B cell (primary cell): ENCODE measurements around the gene CTDSPL. TPM values are rescaled to one million over a fixed set of nuclear protein-coding genes. Genes with fewer than 3 reads are reported as not detected.

ENCODE experiments used
- ATAC-seq: fragments of 200-7000 bp; cut with Tn5 transposase; one replicate; pipeline ENCODE4 v1.10.0; 2021; ENCODE audit warnings: low read depth, mild to moderate bottlenecking, moderate number of reproducible peaks, moderate library complexity
- CTCF ChIA-PET: fragments of 350-600 bp; sonication (Branson Sonifier 250); formaldehyde crosslinking; loops from one replicate; lab custom pipeline; 2021; ENCODE audit warnings: antibody characterized with exemption, inconsistent platforms; lab: Charles Lee
- POLR2A ChIA-PET: fragments of 350-600 bp; sonication (Branson Sonifier 250); formaldehyde crosslinking; loops from one replicate; lab custom pipeline; 2021; ENCODE audit warnings: antibody characterized with exemption; lab: Charles Lee
- DNase-seq: peaks from one replicate; pipeline ENCODE4 v3.0.0; 2013
- H2AFZ ChIP-seq: 2 replicates; pipeline ENCODE4 v1.6.1; 2012; ENCODE audit warnings: mild to moderate bottlenecking, low read depth, low read length; ENCODE audit not compliant: insufficient read depth, poor library complexity, severe bottlenecking
- H3K27ac ChIP-seq, 2 donors: 1 replicate in 1 of 2; 2 replicates in 1 of 2; pipeline ENCODE4 v1.5.1; 2012 to 2013; ENCODE audit warnings: low read length in 2 of 2, mild to moderate bottlenecking in 2 of 2, moderate library complexity in 1 of 2
- H3K27me3 ChIP-seq, 4 experiments: fragments of 200-600 bp in 1 of 4; sonication (generic) in 1 of 4; replicated peaks in 1 of 4; 1 replicate in 2 of 4; 2 replicates in 2 of 4; pipeline versions ENCODE4 v1.6.1 to v1.7.0; 2013 to 2016; ENCODE audit warnings: low read length in 3 of 4, mild to moderate bottlenecking in 2 of 4, mixed read lengths in 1 of 4, moderate library complexity in 1 of 4; ENCODE audit not compliant: insufficient read depth in 4 of 4, control insufficient read depth in 3 of 4; ENCODE audit errors: control extremely low read depth in 1 of 4
- H3K36me3 ChIP-seq, 2 experiments: replicated peaks in 1 of 2; 1 replicate in 1 of 2; 2 replicates in 1 of 2; pipeline versions ENCODE4 v1.6.1 to v1.7.1; 2013; ENCODE audit warnings: low read length in 1 of 2; ENCODE audit not compliant: insufficient read depth in 2 of 2, control insufficient read depth in 1 of 2; ENCODE audit errors: control extremely low read depth in 1 of 2, extremely low read depth in 1 of 2
- H3K4me1 ChIP-seq, 2 donors: fragments of 200-600 bp in 1 of 2; sonication (generic) in 1 of 2; 1 replicate in 1 of 2; 2 replicates in 1 of 2; pipeline versions ENCODE4 v1.5.1 to v1.6.1; 2013 to 2017; ENCODE audit warnings: low read length in 2 of 2; ENCODE audit not compliant: control insufficient read depth in 2 of 2, insufficient read depth in 2 of 2
- H3K4me2 ChIP-seq: replicated peaks from 2 replicates; pipeline ENCODE3; 2012; ENCODE audit warnings: mild to moderate bottlenecking, low read depth, low read length; ENCODE audit not compliant: poor library complexity, severe bottlenecking
- H3K4me3 ChIP-seq, 5 experiments: fragments of 200-600 bp in 1 of 5; sonication (generic) in 1 of 5; 1 replicate in 3 of 5; 2 replicates in 2 of 5; pipeline versions ENCODE4 v1.5.1 to v1.7.0; 2011 to 2016; ENCODE audit warnings: low read length in 4 of 5, mild to moderate bottlenecking in 4 of 5, low read depth in 2 of 5, control low read depth in 1 of 5, moderate library complexity in 1 of 5; ENCODE audit not compliant: insufficient read depth in 1 of 5; ENCODE audit errors: control extremely low read depth in 1 of 5, extremely low read depth in 1 of 5
- H3K79me2 ChIP-seq: fragments of 200-600 bp; sonication (generic); one replicate; pipeline ENCODE4 v1.6.0; 2016; ENCODE audit warnings: low read length; ENCODE audit not compliant: control insufficient read depth, insufficient read depth
- H3K9ac ChIP-seq: fragments of 200-600 bp; sonication (generic); 2 replicates; pipeline ENCODE4 v1.6.1; 2017; ENCODE audit warnings: mild to moderate bottlenecking, low read length, moderate library complexity
- H3K9me3 ChIP-seq, 3 donors: one replicate each; pipeline versions ENCODE4 v1.6.1 to v1.7.1; 2013; ENCODE audit warnings: low read length in 2 of 3; ENCODE audit not compliant: control insufficient read depth in 2 of 3, insufficient read depth in 1 of 3; ENCODE audit errors: control extremely low read depth in 1 of 3
- H4K20me1 ChIP-seq: 2 replicates; pipeline ENCODE4 v1.6.0; 2012; ENCODE audit warnings: mild to moderate bottlenecking, low read length; ENCODE audit not compliant: insufficient read depth, control insufficient read depth, poor library complexity, severe bottlenecking
- H3K27ac Mint-ChIP-seq: one replicate; pipeline ENCODE4 v1.8.0; 2021; ENCODE audit warnings: mixed read lengths
- H3K27me3 Mint-ChIP-seq: one replicate; pipeline ENCODE4 v1.8.0; 2021; ENCODE audit warnings: mixed read lengths
- H3K4me1 Mint-ChIP-seq: one replicate; pipeline ENCODE4 v1.8.0; 2021; ENCODE audit warnings: mixed read lengths
- H3K4me3 Mint-ChIP-seq: one replicate; pipeline ENCODE4 v1.8.0; 2021; ENCODE audit warnings: mixed read lengths
- H3K9me3 Mint-ChIP-seq: one replicate; pipeline ENCODE4 v1.8.0; 2022; ENCODE audit warnings: mixed read lengths; ENCODE audit not compliant: insufficient read depth
- EZH2 ChIP-seq: IDR thresholded peaks from 2 replicates; pipeline ENCODE4 v1.6.1; 2012; ENCODE audit warnings: borderline replicate concordance, low read depth, mild to moderate bottlenecking, moderate library complexity, low read length; ENCODE audit not compliant: insufficient read depth, poor library complexity, severe bottlenecking
- WGBS: methylation state at CpG from one replicate; pipeline ENCODE4 v1.1.5; 2013; ENCODE audit warnings: missing lambda C conversion rate; ENCODE audit not compliant: insufficient coverage; 5-methylcytosine and 5-hydroxymethylcytosine counted together
- intact Hi-C: fragments of 100-400 bp; cut with micrococcal nuclease; formaldehyde crosslinking; loops from one replicate; pipeline ENCODE4 v1.10.0; 2022
- polyA plus RNA-seq: library from polyadenylated mRNA; depleted of rRNA; stranded (reverse); fragments of >200 nt; gene quantifications from 2 replicates; pipeline ENCODE4 v1.2.3, GENCODE V29; 2012
- total RNA-seq, 2 donors: library from RNA; stranded (reverse); fragments of 120-200 nt in 1 of 2; gene quantifications; 1 replicate in 1 of 2; 2 replicates in 1 of 2; pipeline versions ENCODE4 v1.2.3 to v1.2.4, GENCODE V29; 2013 to 2022
- TF ChIP-seq, protein P1 (sequence below): fragments of 200-600 bp; IDR thresholded peaks from one replicate; pipeline ENCODE4 v1.8.0; 2022; ENCODE audit warnings: antibody characterized with exemption, mild to moderate bottlenecking

CTDSPL gene
- total and polyA plus RNA-seq, 2 donors (not counting 1 experiment from before 2014, with no cell fraction given) = not detected

DNA sequence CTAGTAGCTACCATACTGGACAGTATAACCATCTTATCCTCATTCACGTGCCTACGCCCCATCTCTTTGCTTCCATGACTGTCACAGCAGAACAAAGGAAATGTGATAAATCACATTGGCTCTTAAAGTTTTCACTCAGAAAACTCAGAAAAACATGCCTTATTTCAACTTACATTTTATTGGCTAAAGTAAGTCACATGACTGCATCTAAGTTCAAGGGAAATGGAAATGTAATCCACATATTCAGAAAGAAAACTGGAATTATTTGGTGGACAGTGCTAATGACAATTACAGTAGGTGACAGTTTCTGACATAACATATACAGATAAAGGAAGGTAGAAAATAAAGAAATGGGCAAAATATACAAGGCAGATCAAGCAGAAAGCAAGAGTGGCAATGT is 91.5 kb downstream of the CTDSPL start:
- Histone ChIP-seq H4K20me1 (no peaks in the 10 kb centered on the region), H2AFZ (no peak overlapping the region), H3K27me3 (no peaks in the 10 kb centered on the region), H3K9ac (no peak overlapping the region), H3K9me3 (no peaks in the 10 kb centered on the region), H3K27ac (no peak overlapping the region), H3K4me1 (peaks cover 15 to 19% of the 10 kb centered on the region in 2 donors), H3K79me2 (no peaks in the 10 kb centered on the region), H3K36me3 (no peaks in the 10 kb centered on the region), H3K4me3 (no peak overlapping the region), H3K4me2 (no peak overlapping the region)
- Mint-ChIP-seq H3K9me3 (no peaks in the 10 kb centered on the region), H3K4me1 (peaks cover 18% of the 10 kb centered on the region), H3K27me3 (no peaks in the 10 kb centered on the region), H3K4me3 (no peak overlapping the region), H3K27ac (no peak overlapping the region)
- ATAC-seq = no peak
- DNase-seq = no peak
- ChIA-PET POLR2A (no interaction called here), CTCF (interaction anchor here (1.7 kb wide), 1 partner anchor 13 kb away, joined by 5 read pairs; no protein-coding TSS in a partner anchor)
- TF ChIP-seq EZH2 = no peak
- TF ChIP-seq, protein P1, sequence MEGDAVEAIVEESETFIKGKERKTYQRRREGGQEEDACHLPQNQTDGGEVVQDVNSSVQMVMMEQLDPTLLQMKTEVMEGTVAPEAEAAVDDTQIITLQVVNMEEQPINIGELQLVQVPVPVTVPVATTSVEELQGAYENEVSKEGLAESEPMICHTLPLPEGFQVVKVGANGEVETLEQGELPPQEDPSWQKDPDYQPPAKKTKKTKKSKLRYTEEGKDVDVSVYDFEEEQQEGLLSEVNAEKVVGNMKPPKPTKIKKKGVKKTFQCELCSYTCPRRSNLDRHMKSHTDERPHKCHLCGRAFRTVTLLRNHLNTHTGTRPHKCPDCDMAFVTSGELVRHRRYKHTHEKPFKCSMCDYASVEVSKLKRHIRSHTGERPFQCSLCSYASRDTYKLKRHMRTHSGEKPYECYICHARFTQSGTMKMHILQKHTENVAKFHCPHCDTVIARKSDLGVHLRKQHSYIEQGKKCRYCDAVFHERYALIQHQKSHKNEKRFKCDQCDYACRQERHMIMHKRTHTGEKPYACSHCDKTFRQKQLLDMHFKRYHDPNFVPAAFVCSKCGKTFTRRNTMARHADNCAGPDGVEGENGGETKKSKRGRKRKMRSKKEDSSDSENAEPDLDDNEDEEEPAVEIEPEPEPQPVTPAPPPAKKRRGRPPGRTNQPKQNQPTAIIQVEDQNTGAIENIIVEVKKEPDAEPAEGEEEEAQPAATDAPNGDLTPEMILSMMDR = no peak
- WGBS = 100% methylated on average over 1 of the region's 2 CpGs
- intact Hi-C loops = no loop called here

DNA sequence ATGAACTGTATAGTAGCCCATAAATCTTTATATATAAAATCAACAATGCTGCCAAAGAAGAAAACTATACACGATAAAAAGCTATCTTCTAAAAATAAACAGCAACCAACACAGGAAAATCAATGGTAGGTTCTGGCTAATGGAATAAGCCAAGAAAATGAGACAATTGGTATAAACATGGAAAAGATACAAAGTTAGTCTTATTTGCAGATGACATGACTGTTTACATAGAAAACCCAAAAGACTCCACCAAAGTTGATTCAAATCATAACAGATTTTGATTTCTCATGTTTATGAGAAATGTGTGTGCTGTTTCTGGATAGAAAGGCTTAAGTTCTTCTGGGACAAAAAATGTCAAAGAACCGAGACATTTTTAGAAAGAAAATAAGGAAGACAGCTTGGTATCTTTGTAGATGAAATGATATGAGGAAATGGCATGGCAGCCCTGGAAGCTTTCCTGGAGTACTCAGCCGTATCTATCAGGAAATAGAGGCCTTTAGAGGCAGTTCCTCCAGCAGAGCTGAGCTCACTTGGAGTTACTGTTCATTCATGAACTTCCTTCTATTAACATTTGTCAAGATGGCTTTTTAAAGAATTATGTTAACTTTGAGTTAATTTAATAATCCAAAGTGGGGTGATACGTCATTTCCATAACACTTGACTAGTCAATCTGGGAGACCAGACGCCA is 92.2 kb downstream of the CTDSPL start:
- no peaks in the 10 kb centered on the region for H3K27me3 Mint-ChIP-seq
- DNase-seq = no peak
- no peaks in the 10 kb centered on the region for H3K9me3 ChIP-seq
- no peak overlapping the region for H3K4me2 ChIP-seq
- POLR2A ChIA-PET = no interaction called here
- no peak overlapping the region for H3K27ac ChIP-seq
- TF ChIP-seq, protein P1 = no peak
- TF ChIP-seq EZH2 = no peak
- H3K36me3 ChIP-seq = no peaks in the 10 kb centered on the region
- H3K9me3 Mint-ChIP-seq = no peaks in the 10 kb centered on the region
- intact Hi-C loops = no loop called here
- no peak overlapping the region for H3K27ac Mint-ChIP-seq
- H2AFZ ChIP-seq = no peak overlapping the region
- no peak overlapping the region for H3K4me3 Mint-ChIP-seq
- H3K4me1 Mint-ChIP-seq = peaks cover 18% of the 10 kb centered on the region
- no peaks in the 10 kb centered on the region for H3K27me3 ChIP-seq
- no peaks in the 10 kb centered on the region for H3K79me2 ChIP-seq
- CTCF ChIA-PET = interaction anchor here (1.7 kb wide), 1 partner anchor 13 kb away, joined by 5 read pairs; no protein-coding TSS in a partner anchor
- H4K20me1 ChIP-seq = no peaks in the 10 kb centered on the region
- 41% methylated on average over 2 of the region's 5 CpGs for WGBS
- peaks cover 15 to 19% of the 10 kb centered on the region in 2 donors for H3K4me1 ChIP-seq
- no peak overlapping the region for H3K9ac ChIP-seq
- H3K4me3 ChIP-seq = no peak overlapping the region
- ATAC-seq = no peak
